CD14-positive monocyte (primary cell): ENCODE measurements around the gene ZBTB7C. TPM values are rescaled to one million over a fixed set of nuclear protein-coding genes. Genes with fewer than 3 reads are reported as not detected.

Source experiments
- DNase-seq, 3 donors: peaks; one replicate each; pipeline ENCODE4 v3.0.0-alpha.2; 2011 to 2022
- H2AFZ ChIP-seq: 2 replicates; pipeline ENCODE4 v1.6.0; 2012; ENCODE audit warnings: mild to moderate bottlenecking, low read depth, low read length, inconsistent platforms; ENCODE audit not compliant: insufficient read depth, poor library complexity, severe bottlenecking
- H3K27ac ChIP-seq, 2 donors: 1 replicate in 1 of 2; 2 replicates in 1 of 2; pipeline ENCODE4 v1.5.1; 2012 to 2013; ENCODE audit warnings: low read length in 2 of 2, control low read depth in 1 of 2, inconsistent platforms in 1 of 2, low read depth in 1 of 2, mild to moderate bottlenecking in 1 of 2
- H3K27me3 ChIP-seq, 2 donors: one replicate each; pipeline versions ENCODE4 v1.6.0 to v1.6.1; 2011 to 2013; ENCODE audit warnings: low read length in 2 of 2; ENCODE audit not compliant: control insufficient read depth in 2 of 2, insufficient read depth in 2 of 2
- H3K36me3 ChIP-seq, 2 donors: replicated peaks in 1 of 2; 1 replicate in 1 of 2; 2 replicates in 1 of 2; pipeline versions ENCODE4 v1.5.1 to v1.6.1; 2012 to 2013; ENCODE audit warnings: low read length in 2 of 2, control low read depth in 1 of 2, inconsistent platforms in 1 of 2, mild to moderate bottlenecking in 1 of 2; ENCODE audit not compliant: insufficient read depth in 2 of 2, control insufficient read depth in 1 of 2
- H3K4me1 ChIP-seq, 2 donors: 1 replicate in 1 of 2; 2 replicates in 1 of 2; pipeline versions ENCODE4 v1.5.1 to v1.6.1; 2012 to 2013; ENCODE audit warnings: low read length in 2 of 2, control low read depth in 1 of 2, inconsistent platforms in 1 of 2, mild to moderate bottlenecking in 1 of 2, moderate library complexity in 1 of 2; ENCODE audit not compliant: insufficient read depth in 2 of 2, control insufficient read depth in 1 of 2
- H3K4me2 ChIP-seq: replicated peaks from 2 replicates; pipeline ENCODE3; 2012; ENCODE audit warnings: low read length, moderate library complexity, mild to moderate bottlenecking; ENCODE audit not compliant: poor library complexity, severe bottlenecking; ENCODE audit errors: extremely low read depth
- H3K4me3 ChIP-seq, 3 experiments: fragments of 200-600 bp in 1 of 3; sonication (generic) in 1 of 3; replicated peaks in 1 of 3; 1 replicate in 2 of 3; 2 replicates in 1 of 3; pipeline ENCODE4 v1.5.1; 2011 to 2013; ENCODE audit warnings: low read length in 3 of 3, mild to moderate bottlenecking in 3 of 3, control low read depth in 2 of 3, low read depth in 2 of 3, inconsistent platforms in 1 of 3, moderate library complexity in 1 of 3
- H3K79me2 ChIP-seq: 2 replicates; pipeline ENCODE4 v1.6.0; 2012; ENCODE audit warnings: mild to moderate bottlenecking, control low read depth, inconsistent platforms, low read length, moderate library complexity; ENCODE audit not compliant: insufficient read depth
- H3K9ac ChIP-seq: 2 replicates; pipeline ENCODE4 v1.6.0; 2017; ENCODE audit warnings: low read length, mild to moderate bottlenecking; ENCODE audit not compliant: insufficient read depth, poor library complexity, severe bottlenecking
- H3K9me3 ChIP-seq, 2 donors: replicated peaks in 1 of 2; 1 replicate in 1 of 2; 2 replicates in 1 of 2; pipeline versions ENCODE4 v1.5.1 to v1.6.1; 2012 to 2013; ENCODE audit warnings: low read length in 2 of 2, control low read depth in 1 of 2; ENCODE audit not compliant: control insufficient read depth in 1 of 2, insufficient read depth in 1 of 2
- H4K20me1 ChIP-seq: 2 replicates; pipeline ENCODE4 v1.6.0; 2012; ENCODE audit warnings: mild to moderate bottlenecking, low read length, control low read depth, moderate library complexity; ENCODE audit not compliant: insufficient read depth
- H3K27ac Mint-ChIP-seq, 7 donors: one replicate each; pipeline ENCODE4 v1.8.0; 2020; ENCODE audit warnings: mild to moderate bottlenecking in 7 of 7, mixed read lengths in 7 of 7, moderate library complexity in 6 of 7, inconsistent platforms in 2 of 7
- H3K27me3 Mint-ChIP-seq, 3 donors: one replicate each; pipeline ENCODE4 v1.8.0; 2021 to 2022; ENCODE audit warnings: low read depth in 3 of 3, mild to moderate bottlenecking in 3 of 3, mixed read lengths in 3 of 3, moderate library complexity in 3 of 3, inconsistent platforms in 1 of 3
- H3K36me3 Mint-ChIP-seq, 2 donors: one replicate each; pipeline ENCODE4 v1.8.0; 2020; ENCODE audit warnings: mixed read lengths in 2 of 2, inconsistent platforms in 1 of 2, mild to moderate bottlenecking in 1 of 2
- H3K4me1 Mint-ChIP-seq: one replicate; pipeline ENCODE4 v1.8.0; 2020; ENCODE audit warnings: mild to moderate bottlenecking, mixed read lengths
- H3K4me3 Mint-ChIP-seq, 2 donors: one replicate each; pipeline ENCODE4 v1.8.0; 2020; ENCODE audit warnings: mild to moderate bottlenecking in 2 of 2, mixed read lengths in 2 of 2, moderate library complexity in 1 of 2
- H3K9me3 Mint-ChIP-seq, 7 donors: one replicate each; pipeline ENCODE4 v1.8.0; 2020 to 2022; ENCODE audit warnings: mixed read lengths in 7 of 7, mild to moderate bottlenecking in 6 of 7, moderate library complexity in 6 of 7, inconsistent platforms in 2 of 7
- CTCF ChIP-seq: fragments of 200-600 bp; IDR thresholded peaks from one replicate; pipeline ENCODE4 v1.8.0; 2022; ENCODE audit warnings: antibody characterized with exemption, mild to moderate bottlenecking
- WGBS: methylation state at CpG from one replicate; pipeline ENCODE4 v1.1.5; 2013; ENCODE audit warnings: missing lambda C conversion rate; ENCODE audit not compliant: insufficient coverage; 5-methylcytosine and 5-hydroxymethylcytosine counted together
- intact Hi-C, 2 donors: fragments of 100-400 bp; cut with micrococcal nuclease; formaldehyde crosslinking; loops; one replicate each; pipeline versions ENCODE4 v1.15.0 to v1.15.1; 2023
- polyA plus RNA-seq, 3 donors: library from polyadenylated mRNA; depleted of rRNA in 1 of 3; unstranded in 2 of 3; stranded (reverse) in 1 of 3; fragments of 300-500 nt in 2 of 3; fragments of >200 nt in 1 of 3; fragmentation: Illumina TruSeq in 2 of 3; gene quantifications; 1 replicate in 2 of 3; 2 replicates in 1 of 3; pipeline ENCODE4 v1.2.3, GENCODE V29; 2012 to 2021

ZBTB7C gene
- polyA plus RNA-seq, 3 donors, result 0.03 to 0.09 TPM; not detected in 1

GRCh38 chr18:48116873-48117630 lies 292.1 kb downstream of the ZBTB7C start:
- H3K27ac Mint-ChIP-seq, result no peak overlapping the region
- H3K4me1 Mint-ChIP-seq, result no peaks in the 10 kb centered on the region

GRCh38 chr18:48116017-48116416 lies 293.2 kb downstream of the ZBTB7C start:
- no peak for DNase-seq
- peaks cover 0 to 2% (median 0%) of the 10 kb centered on the region in 7 donors for H3K9me3 Mint-ChIP-seq
- Histone ChIP-seq H3K4me3 (no peak overlapping the region), H3K9me3 (no peaks in the 10 kb centered on the region), H3K27ac (no peak overlapping the region), H3K36me3 (no peaks in the 10 kb centered on the region), H2AFZ (no peak overlapping the region), H3K27me3 (peaks cover 0 to 3% of the 10 kb centered on the region in 2 donors), H3K79me2 (no peaks in the 10 kb centered on the region), H3K9ac (no peak overlapping the region), H3K4me2 (no peak overlapping the region), H3K4me1 (no peaks in the 10 kb centered on the region), H4K20me1 (no peaks in the 10 kb centered on the region)
- 0% methylated on average over 1 of the region's 7 CpGs for WGBS
- no peaks in the 10 kb centered on the region for H3K4me1 Mint-ChIP-seq
- no peak overlapping the region for H3K27ac Mint-ChIP-seq
- H3K4me3 Mint-ChIP-seq, result no peak overlapping the region
- H3K36me3 Mint-ChIP-seq, result no peaks in the 10 kb centered on the region
- no peak for TF ChIP-seq CTCF
- intact Hi-C loops, result no loop called here
- H3K27me3 Mint-ChIP-seq, result peaks cover 8 to 10% (median 10%) of the 10 kb centered on the region in 3 donors

More at GRCh38 chr18:48116873-48117630, 292.1 kb downstream of the ZBTB7C start:
- H3K27me3 Mint-ChIP-seq, result peaks cover 6 to 10% (median 7%) of the 10 kb centered on the region in 3 donors
- Histone ChIP-seq H2AFZ (no peak overlapping the region), H4K20me1 (no peaks in the 10 kb centered on the region), H3K9me3 (no peaks in the 10 kb centered on the region), H3K9ac (no peak overlapping the region), H3K27ac (no peak overlapping the region), H3K79me2 (no peaks in the 10 kb centered on the region), H3K4me3 (no peak overlapping the region), H3K27me3 (peaks cover 0 to 3% of the 10 kb centered on the region in 2 donors), H3K4me2 (no peak overlapping the region), H3K36me3 (no peaks in the 10 kb centered on the region), H3K4me1 (no peaks in the 10 kb centered on the region)
- no peak for TF ChIP-seq CTCF
- WGBS, result 94% methylated on average over 5 of the region's 9 CpGs
- H3K9me3 Mint-ChIP-seq, result peaks cover 0 to 2% (median 0%) of the 10 kb centered on the region in 7 donors
- H3K4me3 Mint-ChIP-seq, result no peak overlapping the region
- no peak for DNase-seq
- H3K36me3 Mint-ChIP-seq, result no peaks in the 10 kb centered on the region
- intact Hi-C loops, result no loop called here
